ENCODE measurements around the gene VPS37C.

Gene VPS37C

GRCh38 chr11:61131586-61131985, 29.6 kb downstream of the VPS37C start:
- no peak for DNase-seq

GRCh38 chr11:61131186-61131585, 30.0 kb downstream of the VPS37C start:
- DNase-seq, result no peak

DNA sequence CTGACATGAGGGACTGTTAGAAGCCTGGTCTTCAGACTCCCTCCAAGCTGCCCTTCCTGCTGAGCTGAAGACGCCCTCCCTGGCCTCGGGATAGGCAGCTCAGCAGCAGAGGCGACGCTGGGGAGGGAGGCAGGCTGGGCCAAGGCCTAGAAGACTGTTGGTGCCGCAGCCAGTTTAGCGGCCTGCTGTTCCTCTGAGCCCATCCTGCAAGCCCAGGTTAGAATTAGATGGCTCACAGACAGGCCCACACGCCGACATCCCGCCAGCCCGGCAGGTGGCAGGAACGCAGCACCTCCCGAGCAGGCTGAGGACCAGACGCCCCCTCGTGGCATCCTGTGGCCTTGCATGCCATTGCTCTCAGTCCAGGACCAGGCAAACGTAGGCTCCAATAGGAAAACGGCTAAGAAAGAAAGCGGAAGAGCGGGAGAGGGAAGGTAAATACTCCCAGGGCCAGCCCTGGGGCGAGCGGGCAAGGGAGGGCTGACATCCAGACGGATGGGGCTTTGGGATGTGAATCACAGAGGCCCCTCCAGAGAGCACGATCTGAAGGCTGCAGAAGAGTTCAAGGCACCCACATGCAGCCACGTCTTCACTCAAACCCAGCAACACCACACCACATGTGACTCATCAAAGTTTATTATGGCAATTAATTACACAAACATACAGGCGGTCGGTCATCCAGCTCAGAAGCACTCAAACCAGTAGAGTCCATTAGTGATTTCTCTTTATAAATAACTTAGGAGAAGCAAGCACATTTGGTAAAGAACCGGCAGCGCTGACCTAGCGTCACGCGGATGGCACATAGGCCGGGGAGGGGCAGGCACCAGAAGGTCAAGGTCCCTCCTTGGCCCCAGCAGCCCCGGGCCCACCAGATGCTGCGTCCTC, 31.3 kb downstream of the VPS37C start:
- no peak for DNase-seq

DNA sequence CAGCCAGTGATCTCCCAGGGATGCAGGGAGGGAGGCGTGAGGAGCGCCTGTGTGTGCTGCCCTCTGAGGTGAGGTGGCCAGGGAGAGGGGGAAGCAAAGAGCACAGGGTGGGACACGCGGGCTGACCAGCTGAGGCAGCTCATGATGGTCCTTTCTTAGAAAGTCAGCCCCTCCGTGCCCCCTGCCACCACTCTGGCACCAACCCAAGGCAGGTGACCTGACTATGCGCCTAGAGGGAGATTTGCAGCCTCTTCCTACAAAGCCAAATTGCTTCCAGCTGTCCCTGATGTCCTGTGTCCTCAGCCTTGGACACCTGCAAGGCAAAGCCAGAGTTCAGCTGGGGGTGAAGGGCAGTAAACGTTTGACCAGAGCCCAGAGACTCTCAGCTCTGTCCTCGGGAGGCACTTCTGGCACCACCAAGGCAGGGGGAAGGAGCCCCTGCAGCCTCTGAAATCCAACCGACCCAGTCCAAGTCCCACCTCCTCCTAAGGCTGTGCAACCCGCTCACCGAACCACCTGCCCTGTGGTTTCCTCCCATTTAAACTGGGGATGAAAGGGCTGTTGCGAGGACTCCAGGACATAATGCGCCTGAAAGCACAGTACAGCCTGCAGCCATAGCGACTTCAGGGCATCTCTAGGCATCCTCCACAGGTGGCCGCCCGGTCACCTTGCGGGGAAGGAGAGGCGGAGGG, 32.1 kb downstream of the VPS37C start:
- no peak for DNase-seq

GRCh38 chr11:61127991-61128390, 33.2 kb downstream of the VPS37C start:
- no peak for DNase-seq

GRCh38 chr11:61126256-61126655, 35.0 kb downstream of the VPS37C start:
- DNase-seq, result no peak

GRCh38 chr11:61125310-61125684, 35.9 kb downstream of the VPS37C start:
- DNase-seq, result no peak

- no peak for DNase-seq
These were observed 36.5 kb downstream of the VPS37C start for GRCh38 chr11:61124574-61125309.

DNA sequence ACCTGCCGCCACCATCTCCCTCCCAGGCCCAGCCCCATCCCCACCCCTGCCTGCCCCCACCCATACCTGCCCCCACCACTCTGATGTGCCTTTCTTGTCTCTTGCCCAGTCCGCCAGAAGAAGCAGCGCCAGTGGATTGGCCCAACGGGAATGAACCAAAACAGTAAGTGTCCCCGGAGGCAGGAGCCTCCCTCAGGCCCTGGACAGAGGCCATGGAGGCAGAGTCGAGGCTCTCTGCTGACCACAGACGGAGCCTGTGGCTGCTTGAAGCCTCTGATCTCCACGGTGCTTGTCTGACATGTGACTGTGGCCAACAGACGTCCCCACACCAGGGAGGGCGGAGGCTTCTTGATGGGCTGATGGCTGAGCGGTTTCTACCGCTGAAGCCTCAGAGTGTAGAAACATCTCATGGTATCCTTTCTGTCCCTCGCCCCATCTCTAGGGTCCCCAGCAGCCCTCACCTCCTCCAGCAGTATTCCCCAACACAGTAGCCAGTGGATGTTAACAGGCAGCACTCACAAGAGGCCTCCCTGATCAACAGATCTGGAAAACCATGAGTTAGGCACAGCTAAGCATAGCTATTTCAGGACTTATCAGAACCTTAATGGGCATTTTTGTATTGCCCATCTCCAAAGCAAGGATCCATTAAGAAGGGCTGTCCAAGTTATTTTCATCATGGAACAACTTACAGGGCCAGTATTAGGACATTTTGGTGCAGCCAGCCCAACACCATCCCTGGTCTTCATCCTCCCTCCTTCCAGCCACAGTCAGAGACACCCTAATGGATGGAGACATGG, 37.3 kb downstream of the VPS37C start:
- DNase-seq, result no peak

DNA sequence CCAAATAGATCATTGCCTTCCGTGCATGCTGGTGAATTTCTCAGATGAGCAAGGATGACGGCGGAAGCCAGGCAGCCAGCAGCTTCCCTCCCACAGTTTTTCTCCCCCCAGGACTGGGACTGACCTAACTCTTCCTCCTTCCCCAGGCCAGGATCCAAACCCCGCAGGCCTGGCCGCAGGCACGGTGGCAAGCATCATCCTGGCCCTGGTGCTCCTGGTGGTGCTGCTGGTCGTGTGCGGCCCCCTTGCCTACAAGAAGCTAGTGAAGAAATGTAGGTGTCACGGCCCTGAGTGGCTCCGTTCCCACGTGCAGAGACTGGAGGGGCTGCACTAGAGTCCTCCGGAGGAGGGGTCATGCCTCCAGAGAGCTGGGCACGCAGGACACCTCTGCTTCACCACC, 38.5 kb downstream of the VPS37C start:
- no peak for DNase-seq

- DNase-seq, result no peak
These were observed 39.3 kb downstream of the VPS37C start for GRCh38 chr11:61121917-61122316.

DNA sequence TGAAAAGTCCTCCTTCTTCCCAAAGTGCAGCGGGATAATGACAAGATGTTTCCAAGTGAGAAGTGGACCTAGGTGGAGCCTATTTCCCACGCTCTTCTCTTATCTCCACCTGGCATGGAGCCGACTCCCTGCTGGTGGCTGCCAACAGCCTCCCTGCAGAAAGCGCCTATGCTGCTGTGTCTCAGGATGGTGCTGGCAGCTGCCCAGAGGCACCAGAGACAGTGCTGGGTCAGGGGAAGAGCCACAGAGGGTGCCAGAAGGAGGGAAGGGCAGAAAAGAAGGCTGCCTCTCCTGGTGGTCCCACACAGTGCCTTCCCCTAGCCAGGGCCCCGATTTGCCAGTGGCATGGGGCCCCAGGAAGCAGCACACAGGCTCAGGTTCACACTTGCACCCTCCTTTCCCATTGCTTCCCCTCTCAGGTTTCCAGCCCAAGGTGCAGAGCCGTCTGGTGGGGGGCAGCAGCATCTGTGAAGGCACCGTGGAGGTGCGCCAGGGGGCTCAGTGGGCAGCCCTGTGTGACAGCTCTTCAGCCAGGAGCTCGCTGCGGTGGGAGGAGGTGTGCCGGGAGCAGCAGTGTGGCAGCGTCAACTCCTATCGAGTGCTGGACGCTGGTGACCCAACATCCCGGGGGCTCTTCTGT, 39.9 kb downstream of the VPS37C start:
- no peak for DNase-seq

DNA sequence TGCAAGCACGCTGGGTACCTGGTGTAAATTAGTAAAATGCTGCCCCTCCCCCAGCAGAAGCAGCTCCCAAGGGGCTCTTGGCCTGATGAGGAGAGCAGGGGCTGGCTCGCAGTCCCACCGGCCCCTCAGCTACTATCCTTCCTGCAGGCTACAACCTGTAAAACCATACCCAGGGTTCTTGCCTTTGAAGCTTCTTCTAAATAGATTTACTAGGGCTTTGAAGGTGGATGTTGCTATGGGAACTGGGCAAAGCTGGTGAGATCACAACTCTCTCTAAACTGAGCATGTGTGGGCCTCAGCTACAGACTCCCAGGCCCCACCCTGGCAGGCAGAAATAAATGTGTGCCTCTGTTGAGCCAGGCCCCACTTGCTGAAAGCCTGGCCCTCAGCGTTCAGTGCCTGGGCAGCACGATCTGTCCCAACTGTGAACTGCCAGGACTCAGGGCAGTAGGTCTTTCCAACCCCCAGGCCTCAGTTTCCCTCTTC, 40.5 kb downstream of the VPS37C start:
- no peak for DNase-seq

DNA sequence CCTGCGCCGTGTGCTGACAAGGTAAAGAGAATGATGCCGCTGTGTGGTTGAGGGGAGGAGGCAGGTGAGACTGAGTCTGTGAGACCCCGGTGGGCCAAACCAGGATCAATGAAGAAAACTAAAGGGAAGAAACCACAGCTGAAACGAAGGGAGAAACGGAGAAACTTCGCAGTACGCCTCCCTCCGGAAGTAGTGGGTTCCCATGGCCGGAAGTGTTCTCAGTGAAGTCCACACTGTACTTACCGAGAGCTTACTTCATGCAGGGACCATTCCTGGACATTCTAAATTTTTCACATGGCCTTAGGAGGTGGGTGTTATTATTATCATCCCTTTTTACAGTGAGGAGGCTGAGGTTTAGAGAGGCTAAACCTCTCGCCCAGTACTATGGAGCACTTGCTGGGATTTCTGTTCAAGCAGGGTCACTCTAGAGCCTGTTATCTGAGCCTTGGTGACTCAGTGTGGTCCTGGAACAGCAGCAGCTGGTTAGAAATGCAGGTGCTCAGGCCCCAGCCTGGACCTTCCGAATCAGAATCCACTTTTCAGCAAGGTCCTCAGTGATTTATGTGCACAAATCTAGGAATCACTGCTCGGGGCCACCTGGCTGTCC, 41.0 kb downstream of the VPS37C start:
- no peak for DNase-seq

GRCh38 chr11:61119571-61119970, 41.7 kb downstream of the VPS37C start:
- no peak for DNase-seq

- DNase-seq, result no peak
These were observed 42.2 kb downstream of the VPS37C start for GRCh38 chr11:61119055-61119454.

DNA sequence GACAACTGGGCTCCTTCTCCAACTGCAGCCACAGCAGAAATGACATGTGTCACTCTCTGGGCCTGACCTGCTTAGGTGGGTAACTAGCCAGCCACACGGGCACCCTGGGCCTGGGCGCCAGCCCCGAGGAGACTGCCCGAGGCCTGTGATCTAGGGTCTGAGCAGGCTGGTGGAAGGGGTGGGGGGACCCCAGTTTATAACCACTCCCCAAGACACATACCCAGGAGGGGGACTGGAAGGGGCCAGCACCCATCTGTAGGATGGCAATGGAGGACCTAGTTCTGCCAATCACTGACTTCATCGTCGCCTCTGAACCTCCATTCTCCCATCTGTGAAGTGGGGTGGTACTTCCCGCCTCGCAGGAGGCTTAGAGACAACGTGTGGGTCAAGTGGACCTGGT, 42.8 kb downstream of the VPS37C start:
- DNase-seq, result no peak

GRCh38 chr11:61118004-61118403, 43.2 kb downstream of the VPS37C start:
- DNase-seq, result no peak

DNA sequence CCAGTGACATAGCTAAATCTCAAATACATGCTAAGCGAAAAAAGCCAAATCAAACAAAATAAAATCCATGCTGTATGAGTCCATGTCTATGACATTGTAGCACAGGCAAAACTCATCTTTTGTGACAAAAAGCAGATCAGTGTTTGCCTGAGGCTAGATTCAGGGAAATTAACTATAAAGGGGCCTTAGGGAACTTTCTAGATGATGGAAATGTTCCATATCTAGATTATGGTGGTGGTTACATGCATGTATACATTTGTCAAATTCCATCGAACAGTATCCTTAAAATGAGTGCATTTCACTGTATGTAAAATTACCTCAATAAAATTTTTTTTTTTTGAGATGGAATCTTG, 44.1 kb downstream of the VPS37C start:
- DNase-seq, result no peak

GRCh38 chr11:61116426-61117167, 44.6 kb downstream of the VPS37C start:
- no peak for DNase-seq

All from NCI-H1092 (cell line).